ENCODE data around the gene UPK2. TPM values are rescaled to one million over a fixed set of nuclear protein-coding genes. Genes with fewer than 3 reads are reported as not detected.

Gene UPK2
- total RNA-seq, 6 donors from 2014 or later: not detected

GRCh38 chr11:118923721-118924587, 32.1 kb upstream of the UPK2 start:
- H3K27ac ChIP-seq: peak overlapping the region; percentile 94 to 98 (median 97)
- H3K4me1 ChIP-seq: peaks cover 69 to 79% (median 73%) of the 10 kb centered on the region in 4 donors
- DNase-seq (peak in 1 of 2 donors; percentile 53), ATAC-seq (ENCODE audit: low FRiP score in 2 of 2) (no peak)
- H3K36me3 ChIP-seq: no peaks in the 10 kb centered on the region
- WGBS, 2 donors: 0 to 16% methylated on average over 6 to 7 of the region's 7 CpGs
- TF ChIP-seq CTCF (IDR thresholded peaks at IDR 0.05) (no peak), POLR2A (IDR thresholded peaks at IDR 0.05) (no peak), EP300 (IDR thresholded peaks at IDR 0.05) (no peak), POLR2AphosphoS5 (IDR thresholded peaks at IDR 0.05) (no peak)
- peak overlapping the region; percentile 86 to 97 (median 91) for H3K4me3 ChIP-seq
- H3K27me3 ChIP-seq: no peaks in the 10 kb centered on the region
- H3K9me3 ChIP-seq: no peaks in the 10 kb centered on the region

GRCh38 chr11:118924591-118925585, 31.2 kb upstream of the UPK2 start:
- Histone ChIP-seq H3K36me3 (no peaks in the 10 kb centered on the region), H3K4me1 (peaks cover 61 to 71% (median 66%) of the 10 kb centered on the region in 4 donors), H3K4me3 (peak overlapping the region; percentile 86 to 97 (median 91)), H3K9me3 (no peaks in the 10 kb centered on the region), H3K27me3 (no peaks in the 10 kb centered on the region), H3K27ac (peak overlapping the region; percentile 94 to 98 (median 97))
- peak; percentile 72 to 84 for DNase-seq
- no peak for ATAC-seq (ENCODE audit: low FRiP score in 2 of 2)
- TF ChIP-seq EP300 (IDR thresholded peaks at IDR 0.05): no peak
- TF ChIP-seq POLR2A (IDR thresholded peaks at IDR 0.05): peak in 1 of 4 donors; percentile 33
- TF ChIP-seq CTCF (IDR thresholded peaks at IDR 0.05): no peak
- peak in 1 of 2 donors; percentile 29 for TF ChIP-seq POLR2AphosphoS5 (IDR thresholded peaks at IDR 0.05)
- WGBS, 2 donors: 1% methylated on average over 24 to 35 of the region's 45 CpGs

- DNase-seq (no peak), ATAC-seq (ENCODE audit: low FRiP score in 2 of 2) (no peak)
- peak overlapping the region in 3 of 4 donors; percentile 73 to 82 (median 80) for H3K4me3 ChIP-seq
- H3K27ac ChIP-seq: peak overlapping the region; percentile 88 to 97 (median 94)
- no peaks in the 10 kb centered on the region for H3K27me3 ChIP-seq
- peaks cover 43 to 52% (median 48%) of the 10 kb centered on the region in 4 donors for H3K4me1 ChIP-seq
- WGBS, 2 donors: 15 to 16% methylated on average over 3 to 7 of the region's 7 CpGs
- no peak for TF ChIP-seq POLR2A (IDR thresholded peaks at IDR 0.05)
- no peak for TF ChIP-seq CTCF (IDR thresholded peaks at IDR 0.05)
- TF ChIP-seq POLR2AphosphoS5 (IDR thresholded peaks at IDR 0.05): no peak
- TF ChIP-seq EP300 (IDR thresholded peaks at IDR 0.05): no peak
- no peaks in the 10 kb centered on the region for H3K36me3 ChIP-seq
- H3K9me3 ChIP-seq: no peaks in the 10 kb centered on the region
Observed at GRCh38 chr11:118927554-118928100, 28.5 kb upstream of the UPK2 start.

- ATAC-seq (ENCODE audit: low FRiP score in 2 of 2): peak; percentile 87 to 88
- no peaks in the 10 kb centered on the region for H3K27me3 ChIP-seq
- peak overlapping the region; percentile 88 to 97 (median 94) for H3K27ac ChIP-seq
- H3K36me3 ChIP-seq: no peaks in the 10 kb centered on the region
- peak; percentile 89 to 96 for DNase-seq
- H3K4me1 ChIP-seq: peaks cover 37 to 45% (median 41%) of the 10 kb centered on the region in 4 donors
- H3K9me3 ChIP-seq: no peaks in the 10 kb centered on the region
- H3K4me3 ChIP-seq: peak overlapping the region; percentile 73 to 93 (median 81)
- 0 to 1% methylated on average over 11 to 25 of the region's 32 CpGs for WGBS, 2 donors
- TF ChIP-seq CTCF (IDR thresholded peaks at IDR 0.05) (peak; percentile 86 to 97 (median 96)), EP300 (IDR thresholded peaks at IDR 0.05) (no peak), POLR2AphosphoS5 (IDR thresholded peaks at IDR 0.05) (peak; percentile 69 to 79), POLR2A (IDR thresholded peaks at IDR 0.05) (peak in 1 of 4 donors; percentile 46)
Observed at GRCh38 chr11:118928101-118928869, 27.8 kb upstream of the UPK2 start.

Data from upper lobe of left lung (tissue), 6 donors.